Activated T-cell treated with anti-CD3 and anti-CD28 coated beads, Interleukin-2, amount 50 U/mL, for 48 hours (primary cell): Measurements from ENCODE around the gene ORAI3.
A peak's percentile ranks its signal among the peaks of the same experiment; 100 is the strongest.
"Not testable (repeated sequence)": the region's sequence is repeated elsewhere in the genome, so short reads cannot be mapped to it uniquely, and the experiment has no call there.

Experiments
- DNase-seq, 2 experiments: peaks; one replicate each; pipeline ENCODE4 v3.0.0-alpha.2; 2020

ORAI3 gene

DNA sequence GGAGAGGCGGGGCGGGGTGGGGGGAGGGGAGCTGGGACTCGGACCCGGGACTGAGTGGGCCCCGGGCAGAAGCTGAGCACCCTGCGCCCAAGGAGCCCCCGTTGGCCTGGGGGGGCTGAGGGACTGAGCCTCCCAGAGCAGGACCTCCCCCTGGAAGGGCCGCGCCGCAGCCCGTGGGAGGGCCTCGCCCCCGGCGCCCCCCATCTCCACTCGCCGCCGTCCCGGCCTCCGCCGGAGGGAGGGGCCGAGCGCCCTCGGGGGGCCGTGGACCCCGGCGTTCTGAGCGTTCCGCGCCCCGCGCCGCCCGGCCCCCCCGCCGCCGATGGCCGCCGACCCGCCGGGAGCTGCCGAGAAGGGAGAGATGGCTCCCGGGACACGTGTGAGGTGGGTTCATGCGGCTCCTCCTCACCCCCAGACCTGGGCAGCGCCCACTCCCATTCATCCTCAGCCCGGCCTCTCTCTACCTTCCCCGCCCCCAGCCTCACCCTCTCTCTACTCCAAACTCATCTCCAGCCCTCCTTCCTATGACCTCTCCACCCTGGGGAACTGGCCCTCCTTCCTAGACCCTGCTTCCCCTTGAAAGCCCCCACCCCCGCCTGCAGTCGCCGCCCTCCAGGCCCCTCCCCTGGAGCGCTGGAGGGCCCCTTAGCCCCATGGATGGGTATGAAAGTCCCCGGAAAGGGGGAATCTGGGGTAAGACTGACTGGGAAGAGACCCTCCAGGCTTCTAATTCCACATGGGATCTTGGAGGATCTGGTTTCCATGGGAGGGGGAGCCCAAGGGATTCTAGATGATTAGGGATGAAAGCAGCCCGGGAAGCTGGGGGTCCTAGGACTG lies 24.6 kb upstream of the ORAI3 start:
- peak in 1 of 2 experiments; percentile 44 for DNase-seq

DNA sequence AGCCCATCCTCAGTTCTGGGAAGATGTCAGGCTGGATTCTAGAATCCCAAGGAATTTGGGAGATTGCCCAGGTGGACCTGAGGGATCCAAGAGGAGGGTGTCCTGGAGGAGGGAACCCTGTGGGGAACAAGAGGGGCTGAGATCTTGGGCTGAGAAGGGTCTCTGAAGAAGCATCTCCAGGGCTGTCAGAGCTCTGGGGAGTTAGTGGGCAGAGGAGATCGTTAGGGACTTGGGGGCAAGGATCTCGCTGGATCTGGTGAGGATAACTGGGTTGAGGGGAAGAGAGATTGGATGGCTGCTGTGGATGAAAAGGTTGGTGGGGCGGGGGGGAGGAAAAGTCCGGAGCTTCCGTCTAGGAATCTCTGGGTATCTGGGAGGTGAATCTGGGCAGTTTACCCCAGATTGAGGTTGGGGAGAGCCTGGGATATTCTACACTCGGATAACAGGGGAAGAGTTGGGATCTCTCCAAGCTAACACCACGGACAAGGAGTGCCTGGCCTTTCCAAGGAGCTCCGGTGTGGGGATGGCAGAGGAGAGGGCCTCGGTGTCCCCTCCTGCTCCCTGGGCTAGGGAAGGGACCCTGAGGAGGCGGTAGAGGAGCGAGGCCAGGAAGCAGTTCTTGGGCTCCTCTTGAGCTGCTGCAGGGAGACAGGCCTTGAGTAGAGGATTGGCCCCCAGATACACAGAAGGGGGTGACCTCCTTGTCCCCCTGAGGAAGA lies 23.8 kb upstream of the ORAI3 start:
- DNase-seq, result no peak

DNA sequence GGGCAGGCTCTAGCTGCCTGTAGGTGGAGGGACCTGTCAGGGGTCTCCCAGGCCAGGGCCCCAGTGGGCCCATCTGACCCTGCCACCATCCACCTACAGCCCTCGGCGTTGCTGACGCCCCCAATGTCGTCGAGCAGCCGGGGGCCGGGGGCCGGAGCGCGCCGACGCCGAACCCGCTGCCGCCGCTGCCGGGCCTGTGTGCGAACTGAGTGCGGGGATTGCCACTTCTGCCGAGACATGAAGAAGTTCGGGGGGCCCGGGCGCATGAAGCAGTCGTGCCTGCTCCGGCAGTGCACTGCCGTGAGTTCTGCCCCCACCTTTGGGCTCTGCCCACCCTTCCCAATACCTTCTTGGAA lies 23.3 kb upstream of the ORAI3 start:
- no peak for DNase-seq

DNA sequence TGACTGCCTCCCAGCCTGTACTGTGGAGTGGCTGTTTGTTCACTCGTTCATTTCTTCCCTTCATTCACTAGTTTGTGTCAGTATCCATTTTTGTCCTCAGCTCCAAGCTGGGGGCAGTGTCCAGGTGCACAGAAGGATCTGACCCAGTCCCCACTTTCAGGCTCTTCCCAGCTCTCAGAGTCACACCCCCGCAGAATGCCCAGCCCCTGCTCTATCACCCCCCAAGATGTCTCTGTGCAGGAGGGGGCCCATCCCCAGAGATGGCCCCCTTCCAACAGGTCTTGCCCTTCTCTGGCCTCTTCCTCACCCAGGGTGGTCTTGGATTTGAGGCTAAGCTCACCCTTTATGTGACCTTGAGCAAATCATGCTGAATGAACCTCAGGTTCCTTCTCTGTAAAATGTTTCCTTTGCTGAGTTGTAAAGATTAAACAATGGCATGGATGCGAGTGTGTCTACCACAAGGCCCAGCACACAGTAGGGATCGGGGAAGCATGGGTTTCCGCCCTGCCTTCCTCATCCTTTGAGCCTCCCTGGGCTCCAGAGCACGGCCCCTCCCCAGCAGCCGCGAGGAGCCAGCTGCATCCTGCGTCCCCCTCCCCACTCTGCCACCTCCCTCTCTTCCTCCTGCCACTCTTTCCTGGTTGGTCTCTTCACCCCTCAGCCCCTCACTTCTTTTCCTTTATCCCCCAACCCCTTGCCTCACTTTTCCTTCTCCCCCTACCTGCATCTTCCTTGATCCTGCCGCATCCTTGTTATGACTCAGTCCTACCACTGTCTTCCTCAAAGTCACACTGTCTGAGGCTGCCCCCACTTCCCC lies 22.7 kb upstream of the ORAI3 start:
- no peak for DNase-seq

DNA sequence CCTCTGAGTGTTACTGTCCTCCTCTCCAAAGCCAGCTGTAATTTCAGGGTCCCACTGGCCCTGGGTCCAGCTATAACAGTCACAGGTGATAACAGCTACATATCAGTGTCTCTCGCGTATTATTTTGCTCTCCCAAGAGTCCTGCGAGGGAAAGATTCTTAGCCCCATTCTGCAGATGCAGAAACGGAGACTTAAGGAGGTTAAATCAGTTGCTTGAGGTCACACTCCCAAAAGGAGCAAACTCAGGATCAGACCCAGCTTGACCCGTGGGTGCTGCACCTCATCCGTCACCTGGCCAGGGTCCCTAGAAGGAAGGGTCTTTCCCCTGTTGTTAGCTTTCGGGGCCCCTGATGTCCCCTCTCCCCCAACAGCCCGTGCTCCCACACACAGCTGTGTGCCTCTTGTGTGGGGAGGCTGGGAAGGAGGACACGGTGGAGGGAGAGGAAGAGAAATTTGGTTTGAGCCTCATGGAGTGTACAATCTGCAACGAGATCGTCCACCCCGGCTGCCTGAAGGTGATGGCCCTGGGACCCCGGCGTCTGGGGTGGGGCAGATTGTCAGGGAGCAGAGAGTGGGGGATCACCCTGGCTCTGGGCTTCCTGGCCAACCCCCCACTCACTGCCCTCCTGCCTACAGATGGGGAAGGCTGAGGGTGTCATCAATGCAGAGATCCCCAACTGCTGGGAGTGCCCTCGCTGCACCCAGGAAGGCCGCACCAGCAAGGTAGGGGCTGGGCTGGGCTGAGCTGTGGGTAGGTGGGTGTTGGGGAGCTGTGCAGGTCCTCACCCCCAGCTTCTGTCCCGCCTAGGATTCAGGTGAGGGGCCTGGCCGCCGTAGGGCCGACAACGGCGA lies 21.7 kb upstream of the ORAI3 start:
- no peak for DNase-seq

DNA sequence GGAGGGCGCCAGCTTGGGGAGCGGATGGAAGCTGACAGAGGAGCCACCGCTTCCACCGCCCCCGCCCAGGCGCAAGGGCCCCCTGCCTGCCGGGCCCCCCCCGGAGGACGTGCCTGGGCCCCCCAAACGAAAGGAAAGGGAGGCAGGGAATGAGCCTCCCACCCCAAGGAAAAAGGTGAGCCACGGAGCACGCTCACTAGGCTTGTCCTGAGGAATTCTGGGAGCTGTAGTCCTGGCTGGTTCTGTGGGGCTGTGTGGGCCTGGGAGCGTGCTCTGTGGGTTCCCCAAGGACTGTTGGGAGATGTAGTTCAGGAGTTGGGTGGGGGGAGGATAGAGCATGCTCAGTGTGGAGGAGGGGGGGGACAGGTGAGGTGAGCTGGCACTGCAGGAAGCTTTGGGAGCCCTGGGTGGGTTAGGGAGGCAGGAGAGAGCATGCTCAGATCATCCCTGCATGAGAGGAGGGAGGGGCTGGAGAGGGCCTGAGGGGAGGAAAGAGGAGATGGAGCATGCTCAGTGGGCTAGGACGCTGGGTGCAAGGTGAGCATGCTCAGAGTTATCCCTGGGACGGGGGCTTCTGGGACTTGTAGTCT lies 21.0 kb upstream of the ORAI3 start:
- DNase-seq, result peak; percentile 41 to 52

DNA sequence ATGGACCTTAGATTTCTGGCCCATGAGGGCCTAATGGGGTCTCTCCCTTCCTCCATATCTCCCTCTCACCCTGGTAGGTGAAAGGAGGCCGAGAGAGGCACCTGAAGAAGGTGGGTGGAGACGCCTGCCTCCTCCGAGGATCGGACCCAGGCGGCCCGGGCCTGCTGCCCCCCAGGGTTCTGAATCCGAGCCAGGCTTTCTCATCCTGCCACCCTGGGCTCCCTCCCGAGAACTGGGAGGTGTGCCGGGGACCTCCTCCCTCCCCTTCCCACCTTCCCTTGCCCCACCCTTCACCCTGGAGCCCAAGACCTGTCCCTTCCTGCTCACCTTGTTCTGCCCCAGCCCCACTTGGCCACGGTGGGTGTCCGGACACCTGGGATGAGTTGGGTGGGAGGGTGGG lies 20.5 kb upstream of the ORAI3 start:
- DNase-seq, result no peak

DNA sequence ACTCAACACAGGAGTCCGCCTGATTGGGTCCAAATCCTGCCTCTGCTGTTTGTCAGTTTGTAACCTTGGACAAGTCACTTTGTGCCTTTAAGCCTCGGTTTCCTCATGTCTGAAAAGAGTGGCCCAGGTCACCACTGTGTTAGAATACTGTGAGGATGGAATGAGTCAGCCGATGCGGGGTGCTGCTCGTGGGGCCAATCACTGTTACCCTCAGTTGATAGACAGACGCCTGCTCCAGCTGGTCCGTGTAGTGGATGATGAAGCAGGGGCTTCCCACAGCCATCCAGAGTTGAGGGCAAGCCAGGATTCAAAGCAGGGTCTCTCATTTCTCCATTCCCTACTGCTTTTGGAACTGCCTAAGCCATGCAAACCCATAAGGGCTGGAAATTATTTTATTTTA lies 19.7 kb upstream of the ORAI3 start:
- no peak for DNase-seq

DNA sequence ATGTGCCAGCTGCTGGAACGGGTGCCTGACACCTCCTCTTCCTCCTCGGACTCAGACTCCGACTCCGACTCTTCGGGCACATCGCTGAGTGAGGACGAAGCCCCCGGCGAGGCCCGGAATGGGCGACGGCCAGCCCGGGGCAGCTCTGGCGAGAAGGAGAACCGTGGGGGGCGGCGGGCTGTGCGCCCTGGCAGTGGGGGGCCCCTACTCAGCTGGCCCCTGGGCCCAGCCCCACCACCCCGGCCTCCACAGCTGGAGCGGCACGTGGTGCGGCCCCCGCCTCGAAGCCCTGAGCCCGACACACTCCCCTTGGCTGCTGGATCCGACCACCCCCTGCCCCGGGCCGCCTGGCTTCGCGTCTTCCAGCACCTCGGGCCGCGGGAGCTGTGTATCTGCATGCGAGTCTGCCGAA lies 18.7 kb upstream of the ORAI3 start:
- no peak for DNase-seq

DNA sequence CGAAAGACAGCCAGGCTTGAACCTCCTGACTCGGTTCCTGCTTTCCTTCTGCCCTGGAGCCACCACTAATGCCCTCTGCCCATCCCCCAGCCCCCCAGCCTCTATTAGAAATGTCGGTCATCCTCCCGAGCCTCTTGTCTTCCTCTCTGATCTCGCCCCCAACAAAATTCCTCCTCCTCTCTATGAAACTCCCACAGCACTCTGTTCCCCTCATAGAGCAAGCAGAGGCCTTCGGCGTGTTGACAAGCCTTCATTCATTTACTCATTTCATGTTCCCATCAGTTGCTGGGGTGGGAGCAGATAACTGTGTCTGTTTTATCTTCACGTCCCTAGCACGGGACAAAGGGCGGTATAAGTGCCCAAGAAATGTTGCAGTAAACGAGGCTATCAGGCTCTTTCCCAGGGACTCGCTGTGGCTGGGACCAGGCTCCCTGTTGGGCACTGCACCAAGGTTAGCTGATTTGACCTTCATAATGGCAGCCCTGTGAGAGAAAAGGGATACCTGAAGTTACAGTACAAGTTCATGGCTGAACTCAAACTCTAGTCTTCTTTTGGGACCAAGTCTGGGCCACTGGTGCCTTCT lies 17.7 kb upstream of the ORAI3 start:
- DNase-seq, result no peak

DNA sequence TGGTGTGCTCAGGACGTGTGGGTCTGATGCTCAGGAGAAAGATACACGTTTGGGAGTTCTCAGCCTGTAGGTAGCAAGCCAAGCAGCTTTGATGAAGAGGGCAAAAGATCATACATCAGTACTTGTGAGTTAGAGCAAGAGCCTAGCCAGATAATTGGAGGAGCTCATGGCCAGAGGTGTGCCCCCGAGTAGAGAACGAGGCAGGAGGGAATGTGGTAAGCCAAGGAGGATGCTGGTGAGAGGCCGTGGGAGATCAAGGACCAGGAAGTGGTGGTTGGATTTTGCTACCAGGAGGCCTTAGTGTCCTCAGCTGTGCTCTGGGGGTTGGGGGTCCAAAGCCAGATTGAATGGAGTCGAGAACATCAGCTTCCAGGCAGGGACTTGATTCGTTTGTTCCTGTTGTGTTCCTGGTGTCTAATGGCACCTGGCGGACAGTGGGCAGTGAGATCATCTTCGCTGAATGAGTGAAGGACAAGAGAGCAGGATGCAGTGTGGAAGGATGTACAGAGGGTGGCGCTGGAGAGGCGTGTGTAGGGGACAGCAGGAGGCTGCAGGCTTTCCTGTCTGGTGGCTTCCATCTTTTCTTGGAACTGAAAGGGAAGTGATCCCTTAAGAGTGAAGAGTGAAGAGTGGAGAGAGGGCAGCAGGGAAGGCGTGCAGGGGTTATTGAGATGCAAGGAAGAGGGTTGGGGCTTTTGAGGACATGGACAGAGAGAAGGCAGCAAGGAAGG lies 13.9 kb upstream of the ORAI3 start:
- peak; percentile 62 to 69 for DNase-seq

DNA sequence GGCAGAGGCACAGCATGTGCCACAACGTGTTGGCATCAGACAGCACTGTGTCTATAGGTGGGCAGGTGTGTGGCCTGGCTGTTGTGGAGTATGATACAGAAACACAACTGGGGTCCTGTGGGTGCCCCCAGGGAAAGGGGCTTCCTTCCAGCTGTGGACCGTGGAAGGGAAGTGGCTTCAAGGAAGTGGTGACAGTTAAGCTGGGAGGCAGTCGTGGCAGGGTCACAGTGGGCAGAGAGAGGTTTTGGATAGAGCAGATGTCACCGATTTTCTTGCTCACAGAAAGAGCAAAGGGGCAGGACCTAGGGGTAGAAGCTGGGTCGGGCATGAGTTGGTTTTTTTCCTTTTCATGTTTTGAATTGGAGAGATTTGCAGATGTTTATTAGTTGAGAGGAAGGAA lies 11.2 kb upstream of the ORAI3 start:
- no peak for DNase-seq

DNA sequence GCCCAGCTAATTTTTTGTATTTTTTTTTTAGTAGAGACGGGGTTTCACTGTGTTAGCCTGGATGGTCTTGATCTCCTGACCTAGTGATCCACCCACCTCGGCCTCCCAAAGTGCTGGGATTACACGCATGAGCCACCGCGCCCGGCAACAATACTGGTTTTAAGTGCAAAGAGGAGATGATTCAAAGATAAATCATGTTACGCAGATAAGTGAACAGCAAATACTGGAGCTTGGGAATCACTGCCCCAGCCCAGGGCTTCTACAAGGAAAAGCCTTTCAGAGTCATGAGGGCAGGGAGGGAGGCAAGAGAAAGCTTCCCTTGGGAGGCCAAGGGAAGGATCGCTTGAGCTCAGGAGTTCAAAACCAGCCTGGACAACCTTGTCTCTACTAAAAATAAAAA lies 9.3 kb upstream of the ORAI3 start:
- DNase-seq, result not testable (repeated sequence)

DNA sequence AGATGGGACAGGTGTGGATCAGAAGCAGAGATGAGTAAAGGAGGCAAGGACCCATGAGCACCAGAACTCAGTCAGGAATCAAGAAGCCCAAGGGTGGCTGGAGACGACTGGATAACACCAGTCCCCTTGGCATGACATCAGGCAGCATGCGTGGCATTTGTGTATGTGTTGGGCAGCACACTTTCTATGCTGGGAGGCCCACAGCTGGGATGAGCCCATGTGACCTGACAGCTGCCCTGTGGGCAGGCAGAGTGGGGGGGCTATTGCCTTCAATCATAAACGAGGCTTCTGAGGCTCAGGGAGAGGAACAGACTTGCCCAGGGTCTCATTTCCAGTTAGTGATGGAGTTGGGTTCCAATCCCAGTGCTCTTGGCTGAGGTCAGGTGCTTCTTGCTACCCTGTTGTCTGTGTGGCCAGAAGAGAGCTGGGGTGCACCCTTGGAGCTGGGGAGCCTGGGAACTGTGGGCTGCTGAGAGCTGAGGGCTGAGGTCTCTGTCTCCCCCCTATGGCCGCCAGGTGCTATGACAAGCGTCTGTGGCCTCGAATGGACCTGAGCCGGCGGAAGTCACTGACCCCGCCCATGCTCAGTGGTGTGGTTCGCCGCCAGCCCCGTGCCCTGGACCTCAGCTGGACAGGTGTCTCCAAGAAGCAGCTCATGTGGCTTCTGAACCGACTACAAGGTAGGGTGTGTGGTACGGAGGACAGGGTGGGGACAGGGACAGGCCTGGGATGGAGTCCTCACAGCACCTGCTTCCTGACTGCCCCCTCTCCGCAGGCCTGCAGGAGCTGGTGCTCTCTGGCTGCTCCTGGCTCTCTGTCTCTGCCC lies 7.1 kb upstream of the ORAI3 start:
- DNase-seq, result peak; percentile 78 to 83

DNA sequence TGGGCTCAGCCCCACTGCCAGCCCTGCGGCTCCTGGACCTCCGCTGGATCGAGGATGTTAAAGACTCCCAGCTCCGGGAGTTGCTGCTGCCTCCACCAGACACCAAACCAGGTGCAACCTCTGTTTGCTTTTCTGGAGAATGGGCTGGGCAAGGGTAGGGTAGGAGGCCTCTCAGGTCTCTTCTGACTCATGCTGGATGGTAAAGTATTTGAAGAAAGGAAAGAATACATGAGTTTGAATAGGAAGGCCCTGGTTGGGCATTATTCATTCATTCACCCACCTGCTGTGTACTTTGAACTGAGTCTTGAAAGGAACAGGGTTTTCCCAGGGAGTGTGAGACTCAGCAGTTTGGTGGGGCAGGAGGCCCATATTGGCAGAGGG lies 6.5 kb upstream of the ORAI3 start:
- DNase-seq, result no peak

DNA sequence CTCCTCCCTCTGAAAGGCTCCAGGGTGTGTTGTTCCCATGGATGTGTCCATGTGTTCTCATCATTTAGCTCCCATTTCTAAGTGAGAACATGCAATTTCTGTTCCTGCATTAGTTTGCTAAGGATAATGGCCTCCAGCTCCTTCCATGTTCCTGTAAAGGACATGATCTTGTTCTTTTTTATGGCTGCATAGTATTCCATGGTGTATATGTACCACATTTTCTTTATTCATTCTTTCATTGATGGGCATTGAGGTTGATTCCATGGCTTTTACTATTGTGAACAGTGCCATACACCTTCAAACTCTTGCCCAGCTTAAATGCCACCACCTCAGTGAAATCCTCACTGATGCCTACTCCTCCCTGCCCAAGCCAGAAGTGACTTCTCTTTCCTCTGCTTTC lies 4.5 kb upstream of the ORAI3 start:
- no peak for DNase-seq

DNA sequence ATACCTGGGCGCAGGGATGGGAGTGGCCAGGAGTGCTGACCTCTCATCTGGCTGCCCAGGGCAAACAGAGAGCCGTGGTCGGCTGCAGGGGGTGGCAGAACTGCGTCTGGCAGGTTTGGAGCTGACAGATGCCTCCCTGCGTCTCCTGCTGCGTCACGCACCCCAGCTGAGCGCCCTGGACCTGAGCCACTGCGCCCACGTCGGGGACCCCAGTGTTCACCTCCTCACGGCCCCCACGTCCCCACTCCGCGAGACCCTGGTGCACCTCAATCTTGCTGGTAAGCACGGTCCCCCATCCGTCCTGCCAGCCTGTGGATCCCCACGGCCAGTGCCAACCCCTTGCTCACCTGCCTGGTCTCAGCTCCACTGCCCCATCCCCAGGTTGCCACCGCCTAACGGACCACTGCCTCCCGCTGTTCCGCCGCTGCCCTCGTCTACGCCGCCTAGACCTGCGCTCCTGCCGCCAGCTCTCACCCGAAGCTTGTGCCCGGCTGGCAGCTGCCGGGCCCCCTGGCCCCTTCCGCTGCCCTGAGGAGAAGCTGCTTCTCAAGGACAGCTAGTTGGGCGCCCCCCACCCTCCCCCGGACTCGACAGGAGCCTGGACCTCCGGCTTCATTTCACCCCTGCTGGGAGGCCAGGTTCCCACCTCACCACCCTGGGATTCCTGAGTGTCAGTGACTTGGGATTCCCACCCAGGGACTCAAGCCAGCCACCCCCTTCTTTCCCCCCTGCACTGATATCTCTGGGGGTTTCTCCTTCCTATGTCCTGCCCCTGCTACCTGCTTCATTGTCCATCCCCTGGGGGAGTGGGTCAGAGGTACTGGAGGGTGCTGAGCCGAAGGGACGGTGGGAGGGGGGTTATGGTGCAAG lies 2.0 kb upstream of the ORAI3 start:
- no peak for DNase-seq

DNA sequence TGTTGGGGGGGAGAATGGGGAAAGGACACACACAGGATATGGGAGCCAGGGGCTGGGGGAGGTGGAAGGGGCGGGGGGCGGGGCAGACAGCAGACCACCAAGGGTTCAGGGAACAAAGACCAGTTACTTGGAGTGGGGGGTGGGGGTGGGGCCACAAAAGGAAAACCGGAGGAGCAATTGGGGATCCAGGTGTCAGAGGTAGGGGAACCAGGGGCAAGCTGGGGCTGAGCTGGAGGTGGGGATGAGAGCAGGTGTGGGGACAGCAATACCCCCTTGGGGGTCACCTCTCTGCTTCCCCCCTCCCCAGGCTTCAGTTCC lies 1.4 kb upstream of the ORAI3 start:
- DNase-seq, result no peak

DNA sequence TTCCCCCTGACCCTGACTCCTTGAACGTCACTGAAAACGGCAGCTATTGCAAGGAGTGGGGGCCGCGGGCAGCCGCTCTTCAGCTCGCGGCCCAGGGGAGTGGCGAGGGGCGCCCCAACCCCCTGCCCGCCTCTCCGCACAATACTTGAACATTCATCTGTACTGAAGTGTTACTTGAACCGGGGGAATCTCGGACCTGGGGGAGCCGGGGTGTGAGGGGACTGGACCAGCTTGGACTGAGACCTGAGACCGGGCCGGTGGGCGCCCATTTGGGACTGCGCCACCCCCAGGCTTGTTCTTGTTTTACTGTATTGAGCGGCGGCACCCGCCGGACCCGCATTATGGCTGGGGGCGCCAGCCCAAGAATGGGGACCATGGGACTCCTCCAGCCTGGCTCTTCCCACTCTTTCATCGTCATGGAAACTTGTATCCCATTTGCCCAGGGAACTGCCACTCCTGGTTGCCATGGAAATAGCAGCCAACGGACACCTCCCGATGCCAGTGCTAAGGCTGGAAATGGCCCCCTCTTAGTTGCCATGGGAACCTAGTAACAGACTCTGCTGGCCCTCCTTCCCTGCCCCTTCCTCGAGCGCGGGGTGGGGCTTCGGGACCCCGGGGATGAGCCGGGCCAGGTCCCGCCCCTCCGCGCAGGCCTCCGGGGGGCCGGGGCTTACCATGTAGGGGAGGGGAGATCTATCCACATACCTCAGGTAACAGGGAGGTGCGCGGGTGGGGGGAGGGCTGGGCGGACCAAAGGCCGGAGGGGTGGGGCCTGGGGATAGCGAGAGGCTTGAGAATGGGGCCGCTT lies 805 bp upstream of the ORAI3 start:
- no peak for DNase-seq
